Neural cell (in vitro differentiated cells): ENCODE measurements around the gene ADORA1. TPM values are rescaled to one million over a fixed set of nuclear protein-coding genes. Genes with fewer than 3 reads are reported as not detected.

Experiments
- H2AFZ ChIP-seq: fragments of 200-600, 300-800 bp; sonication (generic), shearing (Covaris generic); 2 replicates; pipeline ENCODE4 v1.6.0; 2014; ENCODE audit warnings: low read depth, mild to moderate bottlenecking, antibody characterized with exemption, low read length, moderate library complexity
- H3F3A ChIP-seq: fragments of 200-600 bp; shearing (Covaris generic); 2 replicates; pipeline ENCODE4 v1.6.1; 2016; ENCODE audit warnings: mild to moderate bottlenecking, moderate library complexity, mixed read lengths, antibody characterized with exemption, low read length; ENCODE audit not compliant: insufficient read depth, poor library complexity, severe bottlenecking
- H3K27ac ChIP-seq: fragments of 200-600, 300-800 bp; sonication (generic), shearing (Covaris generic); 2 replicates; pipeline ENCODE4 v1.5.1; 2014; ENCODE audit warnings: mild to moderate bottlenecking, low read length, moderate library complexity
- H3K27me3 ChIP-seq: fragments of 300-800, 200-600 bp; sonication (generic), shearing (Covaris generic); 2 replicates; pipeline ENCODE4 v1.6.0; 2014; ENCODE audit warnings: mild to moderate bottlenecking, low read depth, low read length, moderate library complexity; ENCODE audit not compliant: insufficient read depth
- H3K36me3 ChIP-seq: fragments of 300-800, 200-600 bp; sonication (generic), shearing (Covaris generic); 2 replicates; pipeline ENCODE4 v1.5.1; 2014; ENCODE audit warnings: mild to moderate bottlenecking, antibody characterized with exemption, low read length, moderate library complexity; ENCODE audit not compliant: insufficient read depth
- H3K4me2 ChIP-seq: fragments of 300-800, 200-600 bp; sonication (generic), shearing (Covaris generic); 2 replicates; pipeline ENCODE4 v1.6.0; 2014; ENCODE audit warnings: mild to moderate bottlenecking, low read length
- H3K4me3 ChIP-seq: fragments of 300-800, 200-600 bp; sonication (generic), shearing (Covaris generic); 2 replicates; pipeline ENCODE4 v1.5.1; 2014; ENCODE audit warnings: mild to moderate bottlenecking, low read length, moderate library complexity
- H3K79me2 ChIP-seq: fragments of 200-600 bp; shearing (Covaris generic); replicated peaks from 2 replicates; pipeline ENCODE4 v1.6.0; 2014; ENCODE audit warnings: mild to moderate bottlenecking, low read length, moderate library complexity; ENCODE audit not compliant: insufficient read depth
- H3K9ac ChIP-seq: fragments of 300-800, 200-600 bp; sonication (generic), shearing (Covaris generic); 2 replicates; pipeline ENCODE4 v1.6.1; 2016; ENCODE audit warnings: mild to moderate bottlenecking, low read length, mixed read lengths
- H3K9me2 ChIP-seq: fragments of 200-600 bp; shearing (Covaris generic); 2 replicates; pipeline ENCODE4 v1.6.1; 2016; ENCODE audit warnings: mild to moderate bottlenecking, low read length, mixed read lengths; ENCODE audit not compliant: insufficient read depth
- H3K9me3 ChIP-seq: fragments of 200-600, 300-800 bp; sonication (generic), shearing (Covaris generic); 2 replicates; pipeline ENCODE4 v1.6.1; 2016; ENCODE audit warnings: mild to moderate bottlenecking, mixed run types, low read length, moderate library complexity, mixed read lengths
- H4K20me1 ChIP-seq: fragments of 200-600 bp; shearing (Covaris generic); 2 replicates; pipeline ENCODE4 v1.6.1; 2016; ENCODE audit warnings: mild to moderate bottlenecking, mixed run types; ENCODE audit not compliant: insufficient read depth
- EP300 ChIP-seq: fragments of 450-650 bp; conservative IDR thresholded peaks from 2 replicates; pipeline ENCODE4 v1.6.1; 2014; ENCODE audit warnings: antibody characterized with exemption, mild to moderate bottlenecking, moderate library complexity; ENCODE audit not compliant: poor library complexity, severe bottlenecking
- EZH2 ChIP-seq: fragments of 200-600, 300-800 bp; shearing (Covaris generic), sonication (generic); IDR thresholded peaks from 2 replicates; pipeline ENCODE4 v1.6.1; 2014; ENCODE audit warnings: antibody characterized with exemption, low read length, borderline replicate concordance, mild to moderate bottlenecking; ENCODE audit not compliant: insufficient read depth, poor library complexity, severe bottlenecking
- MXI1 ChIP-seq: fragments of 450-650 bp; conservative IDR thresholded peaks from 2 replicates; pipeline ENCODE4 v1.6.1; 2014; ENCODE audit warnings: antibody characterized with exemption, mild to moderate bottlenecking; ENCODE audit not compliant: poor library complexity, severe bottlenecking
- POLR2AphosphoS5 ChIP-seq: IDR thresholded peaks from 2 replicates; pipeline ENCODE4 v1.6.1; 2012
- RAD21 ChIP-seq: fragments of 450-650 bp; conservative IDR thresholded peaks from 2 replicates; pipeline ENCODE4 v1.6.1; 2014; ENCODE audit warnings: antibody characterized with exemption, mild to moderate bottlenecking, moderate library complexity
- SMC3 ChIP-seq: fragments of 450-650 bp; conservative IDR thresholded peaks from 2 replicates; pipeline ENCODE4 v1.6.1; 2014; ENCODE audit warnings: antibody characterized with exemption, mild to moderate bottlenecking, moderate library complexity; ENCODE audit not compliant: poor library complexity
- TAF1 ChIP-seq: IDR thresholded peaks from 2 replicates; pipeline ENCODE4 v1.6.1; 2012; ENCODE audit warnings: low read depth
- polyA plus RNA-seq: library from polyadenylated mRNA; depleted of rRNA; stranded (reverse); fragments of >200 nt; gene quantifications from 2 replicates; pipeline ENCODE4 v1.2.3, GENCODE V29; 2014
- TF ChIP-seq, protein P1 (sequence below): fragments of 450-650 bp; IDR thresholded peaks from 2 replicates; pipeline ENCODE4 v1.5.1; 2014; ENCODE audit warnings: antibody characterized with exemption, mild to moderate bottlenecking, moderate library complexity; ENCODE audit not compliant: poor library complexity, severe bottlenecking
- TF ChIP-seq, protein P2 (sequence below): IDR thresholded peaks from 2 replicates; pipeline ENCODE4 v1.6.1; 2012; ENCODE audit warnings: borderline replicate concordance

Gene ADORA1
- polyA plus RNA-seq, 1 donor from 2014 or later = 7.2 TPM

DNA sequence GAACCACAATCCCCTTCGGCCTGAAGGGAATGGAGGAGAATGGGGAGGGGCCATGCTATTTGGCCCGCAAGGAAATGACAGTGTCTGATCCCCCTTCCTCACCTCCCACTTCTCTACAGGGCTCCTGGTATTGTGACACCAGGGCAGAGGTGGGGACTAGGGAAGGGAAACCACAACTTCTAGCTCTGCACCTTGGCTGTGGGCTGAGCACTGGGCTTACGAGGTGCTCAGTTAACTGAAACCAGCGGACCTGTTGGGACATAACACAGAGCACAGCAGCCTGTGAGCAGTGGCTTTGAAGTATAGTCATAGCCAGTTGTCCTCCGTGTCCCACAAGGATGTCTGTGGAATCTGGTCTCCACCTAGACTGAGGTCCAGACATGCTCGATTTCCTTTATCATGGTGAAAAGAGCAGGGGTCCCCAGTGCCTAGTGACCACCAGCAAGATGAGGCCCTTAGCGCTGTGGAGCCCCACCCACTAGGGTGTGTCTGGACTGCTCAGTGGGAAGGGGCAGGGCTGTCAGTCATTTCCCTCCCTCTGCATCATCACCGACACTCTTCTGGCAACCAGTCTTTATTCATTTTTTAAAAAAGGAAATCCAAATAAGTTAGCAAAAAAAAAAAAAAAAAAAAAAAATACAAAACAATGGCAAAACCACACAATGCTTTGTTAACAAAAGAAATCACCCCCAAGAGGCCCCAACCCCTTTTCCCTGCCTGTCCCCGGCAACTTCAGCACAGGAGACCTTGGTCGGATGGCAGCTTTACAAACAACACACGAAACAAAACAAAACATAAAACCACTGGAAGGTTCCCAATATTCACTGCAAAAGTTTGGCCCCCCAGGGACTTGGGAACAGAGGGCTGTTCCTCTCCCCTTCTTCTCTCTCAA is 44.7 kb upstream of the ADORA1 start:
- H3K9ac ChIP-seq = no peak overlapping the region
- no peak overlapping the region for H3K27ac ChIP-seq
- H3K4me2 ChIP-seq = no peak overlapping the region
- no peak overlapping the region for H3K4me3 ChIP-seq
- H2AFZ ChIP-seq = no peak overlapping the region
- no peaks in the 10 kb centered on the region for H3F3A ChIP-seq
- no peaks in the 10 kb centered on the region for H3K36me3 ChIP-seq
- no peak for TF ChIP-seq EP300
- no peak for TF ChIP-seq RAD21
- no peak for TF ChIP-seq POLR2AphosphoS5
- TF ChIP-seq EZH2 = no peak
- TF ChIP-seq, protein P1, sequence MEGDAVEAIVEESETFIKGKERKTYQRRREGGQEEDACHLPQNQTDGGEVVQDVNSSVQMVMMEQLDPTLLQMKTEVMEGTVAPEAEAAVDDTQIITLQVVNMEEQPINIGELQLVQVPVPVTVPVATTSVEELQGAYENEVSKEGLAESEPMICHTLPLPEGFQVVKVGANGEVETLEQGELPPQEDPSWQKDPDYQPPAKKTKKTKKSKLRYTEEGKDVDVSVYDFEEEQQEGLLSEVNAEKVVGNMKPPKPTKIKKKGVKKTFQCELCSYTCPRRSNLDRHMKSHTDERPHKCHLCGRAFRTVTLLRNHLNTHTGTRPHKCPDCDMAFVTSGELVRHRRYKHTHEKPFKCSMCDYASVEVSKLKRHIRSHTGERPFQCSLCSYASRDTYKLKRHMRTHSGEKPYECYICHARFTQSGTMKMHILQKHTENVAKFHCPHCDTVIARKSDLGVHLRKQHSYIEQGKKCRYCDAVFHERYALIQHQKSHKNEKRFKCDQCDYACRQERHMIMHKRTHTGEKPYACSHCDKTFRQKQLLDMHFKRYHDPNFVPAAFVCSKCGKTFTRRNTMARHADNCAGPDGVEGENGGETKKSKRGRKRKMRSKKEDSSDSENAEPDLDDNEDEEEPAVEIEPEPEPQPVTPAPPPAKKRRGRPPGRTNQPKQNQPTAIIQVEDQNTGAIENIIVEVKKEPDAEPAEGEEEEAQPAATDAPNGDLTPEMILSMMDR = no peak
- no peak for TF ChIP-seq MXI1
- TF ChIP-seq TAF1 = no peak
- TF ChIP-seq, protein P2, sequence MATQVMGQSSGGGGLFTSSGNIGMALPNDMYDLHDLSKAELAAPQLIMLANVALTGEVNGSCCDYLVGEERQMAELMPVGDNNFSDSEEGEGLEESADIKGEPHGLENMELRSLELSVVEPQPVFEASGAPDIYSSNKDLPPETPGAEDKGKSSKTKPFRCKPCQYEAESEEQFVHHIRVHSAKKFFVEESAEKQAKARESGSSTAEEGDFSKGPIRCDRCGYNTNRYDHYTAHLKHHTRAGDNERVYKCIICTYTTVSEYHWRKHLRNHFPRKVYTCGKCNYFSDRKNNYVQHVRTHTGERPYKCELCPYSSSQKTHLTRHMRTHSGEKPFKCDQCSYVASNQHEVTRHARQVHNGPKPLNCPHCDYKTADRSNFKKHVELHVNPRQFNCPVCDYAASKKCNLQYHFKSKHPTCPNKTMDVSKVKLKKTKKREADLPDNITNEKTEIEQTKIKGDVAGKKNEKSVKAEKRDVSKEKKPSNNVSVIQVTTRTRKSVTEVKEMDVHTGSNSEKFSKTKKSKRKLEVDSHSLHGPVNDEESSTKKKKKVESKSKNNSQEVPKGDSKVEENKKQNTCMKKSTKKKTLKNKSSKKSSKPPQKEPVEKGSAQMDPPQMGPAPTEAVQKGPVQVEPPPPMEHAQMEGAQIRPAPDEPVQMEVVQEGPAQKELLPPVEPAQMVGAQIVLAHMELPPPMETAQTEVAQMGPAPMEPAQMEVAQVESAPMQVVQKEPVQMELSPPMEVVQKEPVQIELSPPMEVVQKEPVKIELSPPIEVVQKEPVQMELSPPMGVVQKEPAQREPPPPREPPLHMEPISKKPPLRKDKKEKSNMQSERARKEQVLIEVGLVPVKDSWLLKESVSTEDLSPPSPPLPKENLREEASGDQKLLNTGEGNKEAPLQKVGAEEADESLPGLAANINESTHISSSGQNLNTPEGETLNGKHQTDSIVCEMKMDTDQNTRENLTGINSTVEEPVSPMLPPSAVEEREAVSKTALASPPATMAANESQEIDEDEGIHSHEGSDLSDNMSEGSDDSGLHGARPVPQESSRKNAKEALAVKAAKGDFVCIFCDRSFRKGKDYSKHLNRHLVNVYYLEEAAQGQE = no peak
- TF ChIP-seq SMC3 = no peak
- no peaks in the 10 kb centered on the region for H3K9me2 ChIP-seq
- H3K9me3 ChIP-seq = no peaks in the 10 kb centered on the region
- H4K20me1 ChIP-seq = no peaks in the 10 kb centered on the region
- no peaks in the 10 kb centered on the region for H3K79me2 ChIP-seq
- peaks cover under 1% of the 10 kb centered on the region for H3K27me3 ChIP-seq

DNA sequence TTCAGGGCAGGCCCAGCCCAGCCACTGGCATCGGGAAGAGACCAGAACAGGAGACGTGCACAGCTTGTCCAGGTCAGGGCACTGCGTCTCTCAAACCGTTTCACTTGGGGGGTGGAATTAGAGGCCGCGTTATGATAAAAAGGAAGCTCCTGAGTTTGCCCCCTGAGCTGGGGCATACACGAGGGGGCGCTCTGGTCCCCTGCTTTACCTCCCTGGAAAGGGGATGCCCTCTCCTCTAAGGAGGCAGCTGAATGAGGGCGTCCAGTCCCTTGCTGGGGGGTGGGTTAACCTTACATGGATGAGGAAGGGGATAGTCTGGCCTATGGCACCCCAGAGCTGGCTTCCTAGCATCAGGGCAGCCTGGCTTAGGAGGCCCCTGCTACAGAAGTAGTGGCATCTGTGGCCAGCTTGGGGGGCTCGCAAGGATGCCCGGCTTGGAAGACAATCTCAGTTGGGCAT is 44.0 kb upstream of the ADORA1 start:
- no peaks in the 10 kb centered on the region for H4K20me1 ChIP-seq
- no peaks in the 10 kb centered on the region for H3K36me3 ChIP-seq
- TF ChIP-seq, protein P1 = no peak
- TF ChIP-seq, protein P2 = no peak
- TF ChIP-seq RAD21 = no peak
- TF ChIP-seq EZH2 = no peak
- no peak for TF ChIP-seq EP300
- TF ChIP-seq MXI1 = no peak
- no peak for TF ChIP-seq POLR2AphosphoS5
- TF ChIP-seq SMC3 = no peak
- TF ChIP-seq TAF1 = no peak
- no peak overlapping the region for H3K4me2 ChIP-seq
- no peak overlapping the region for H2AFZ ChIP-seq
- H3K4me3 ChIP-seq = no peak overlapping the region
- H3K9me2 ChIP-seq = no peaks in the 10 kb centered on the region
- no peaks in the 10 kb centered on the region for H3K79me2 ChIP-seq
- H3F3A ChIP-seq = no peaks in the 10 kb centered on the region
- H3K27ac ChIP-seq = no peak overlapping the region
- no peaks in the 10 kb centered on the region for H3K9me3 ChIP-seq
- no peak overlapping the region for H3K9ac ChIP-seq
- H3K27me3 ChIP-seq = no peaks in the 10 kb centered on the region
